GM12872 (cell line): ENCODE measurements around the gene HMGCR.

ENCODE experiments used
- TF ChIP-seq, protein P1 (sequence below): IDR thresholded peaks from 3 replicates; pipeline ENCODE4 v1.5.1; 2011; ENCODE audit warnings: low read depth, mild to moderate bottlenecking, low read length, moderate library complexity; ENCODE audit not compliant: insufficient read depth

The HMGCR gene

DNA sequence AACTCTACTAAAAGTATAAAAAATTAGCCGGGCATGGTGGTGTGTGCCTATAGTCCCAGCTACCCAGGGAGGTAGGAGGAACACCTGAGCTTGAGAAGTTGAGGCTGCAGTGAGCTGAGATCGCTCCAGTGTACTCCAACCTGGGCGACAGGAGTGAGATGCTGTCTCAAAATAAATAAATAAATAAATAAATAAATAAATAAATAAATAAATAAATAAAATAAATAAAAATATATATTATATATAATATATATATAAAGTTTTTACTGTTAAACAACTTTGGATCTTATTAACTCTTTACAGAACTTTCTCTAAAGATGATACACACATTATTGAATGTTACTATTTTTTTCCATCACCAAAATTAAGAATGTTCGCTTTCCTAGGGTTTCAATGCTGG, 38.4 kb downstream of the HMGCR start:
- TF ChIP-seq, protein P1, sequence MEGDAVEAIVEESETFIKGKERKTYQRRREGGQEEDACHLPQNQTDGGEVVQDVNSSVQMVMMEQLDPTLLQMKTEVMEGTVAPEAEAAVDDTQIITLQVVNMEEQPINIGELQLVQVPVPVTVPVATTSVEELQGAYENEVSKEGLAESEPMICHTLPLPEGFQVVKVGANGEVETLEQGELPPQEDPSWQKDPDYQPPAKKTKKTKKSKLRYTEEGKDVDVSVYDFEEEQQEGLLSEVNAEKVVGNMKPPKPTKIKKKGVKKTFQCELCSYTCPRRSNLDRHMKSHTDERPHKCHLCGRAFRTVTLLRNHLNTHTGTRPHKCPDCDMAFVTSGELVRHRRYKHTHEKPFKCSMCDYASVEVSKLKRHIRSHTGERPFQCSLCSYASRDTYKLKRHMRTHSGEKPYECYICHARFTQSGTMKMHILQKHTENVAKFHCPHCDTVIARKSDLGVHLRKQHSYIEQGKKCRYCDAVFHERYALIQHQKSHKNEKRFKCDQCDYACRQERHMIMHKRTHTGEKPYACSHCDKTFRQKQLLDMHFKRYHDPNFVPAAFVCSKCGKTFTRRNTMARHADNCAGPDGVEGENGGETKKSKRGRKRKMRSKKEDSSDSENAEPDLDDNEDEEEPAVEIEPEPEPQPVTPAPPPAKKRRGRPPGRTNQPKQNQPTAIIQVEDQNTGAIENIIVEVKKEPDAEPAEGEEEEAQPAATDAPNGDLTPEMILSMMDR = no peak

DNA sequence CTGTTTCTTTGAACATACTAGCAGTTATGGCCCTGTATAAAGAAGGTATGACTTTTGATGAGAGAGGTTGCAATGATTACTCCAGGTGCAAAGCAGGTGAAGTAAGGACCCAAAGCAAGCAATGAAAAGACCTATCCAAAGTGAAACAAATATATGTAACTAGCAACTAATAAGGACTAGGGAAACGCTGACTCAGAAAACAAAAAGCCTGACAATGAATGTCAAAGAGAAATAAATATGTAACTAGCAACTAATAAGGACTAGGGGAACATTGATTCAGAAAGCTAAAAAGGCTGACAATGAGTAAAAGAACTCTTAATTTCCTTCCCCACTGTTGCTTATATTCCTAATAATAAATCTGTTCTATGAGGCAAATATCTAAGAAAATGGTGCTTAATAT, 43.1 kb downstream of the HMGCR start:
- TF ChIP-seq, protein P1 = no peak

DNA sequence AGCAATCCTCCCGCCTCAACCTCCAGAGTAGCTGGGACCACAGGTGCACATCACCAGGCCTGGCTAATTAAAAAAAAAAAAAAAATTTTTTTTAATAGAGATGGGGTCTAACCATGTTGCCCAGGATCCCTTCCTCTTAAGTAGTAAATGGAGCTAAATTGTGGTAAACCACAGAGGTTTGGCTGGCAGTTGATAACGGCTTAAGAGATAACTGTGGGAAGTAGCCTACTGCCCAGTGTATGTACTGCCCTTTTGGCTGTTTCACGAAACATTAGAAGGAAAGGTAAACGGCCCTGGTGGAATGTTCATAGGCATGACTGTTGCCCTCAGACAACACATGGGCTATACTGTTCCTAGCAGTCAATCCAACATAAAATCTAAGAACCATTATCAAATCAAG, 44.4 kb downstream of the HMGCR start:
- TF ChIP-seq, protein P1 = no peak

DNA sequence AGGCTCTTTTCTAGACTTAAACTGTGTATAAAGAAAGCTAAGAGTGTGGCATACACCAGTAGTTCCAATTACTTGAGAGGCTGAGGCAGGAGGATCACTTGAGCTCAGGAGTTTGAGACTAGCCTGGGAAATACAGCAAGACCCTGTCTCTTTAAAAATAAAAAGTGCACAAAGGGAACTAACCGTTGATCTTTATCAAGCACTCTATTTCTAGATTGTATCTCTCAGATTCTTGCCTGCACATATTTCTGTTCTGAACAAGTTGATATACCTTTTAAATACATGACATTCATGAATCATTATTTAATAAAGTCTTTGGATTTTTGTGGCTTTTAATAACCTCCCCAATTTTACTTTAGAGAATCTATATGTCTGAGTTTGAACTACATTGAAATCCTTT, 47.2 kb downstream of the HMGCR start:
- TF ChIP-seq, protein P1 = no peak

DNA sequence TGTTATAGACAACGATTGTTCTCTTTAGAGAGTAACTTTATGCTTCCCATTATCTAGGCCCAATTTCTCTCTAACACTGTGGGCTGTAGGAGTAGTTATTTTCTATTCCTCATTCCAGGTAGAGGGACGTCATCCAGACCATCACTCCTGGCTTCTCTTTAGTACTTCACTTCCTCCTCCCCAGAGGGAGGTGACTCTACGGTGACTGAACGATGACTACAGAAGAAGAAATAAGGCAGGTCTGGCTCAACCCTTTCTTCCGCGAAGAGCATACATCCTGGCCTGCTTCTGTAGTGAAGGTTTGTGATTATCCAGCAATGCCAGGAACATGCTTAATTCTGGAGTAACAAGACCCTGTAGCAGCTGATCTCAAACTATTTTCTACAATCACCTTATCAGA, 50.8 kb downstream of the HMGCR start:
- TF ChIP-seq, protein P1 = no peak

DNA sequence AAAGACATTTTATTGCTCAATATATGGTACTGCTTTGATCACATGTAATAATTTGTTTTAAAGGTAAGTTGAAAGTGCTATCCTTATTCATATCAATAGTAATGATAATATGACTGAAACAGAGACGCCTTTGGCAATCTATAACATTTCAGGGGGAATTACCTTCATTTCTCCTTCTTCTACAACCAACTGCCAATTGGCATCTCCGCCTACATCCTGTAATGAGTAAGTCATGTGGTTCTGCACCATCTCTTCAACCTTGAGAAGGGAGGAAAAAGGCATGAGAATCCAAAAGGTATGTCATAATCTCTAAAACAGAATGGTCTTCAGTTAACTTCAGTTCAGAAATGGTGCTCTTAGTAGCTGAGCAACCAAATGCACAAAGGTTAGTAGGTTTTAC, 52.4 kb downstream of the HMGCR start:
- TF ChIP-seq, protein P1 = no peak

DNA sequence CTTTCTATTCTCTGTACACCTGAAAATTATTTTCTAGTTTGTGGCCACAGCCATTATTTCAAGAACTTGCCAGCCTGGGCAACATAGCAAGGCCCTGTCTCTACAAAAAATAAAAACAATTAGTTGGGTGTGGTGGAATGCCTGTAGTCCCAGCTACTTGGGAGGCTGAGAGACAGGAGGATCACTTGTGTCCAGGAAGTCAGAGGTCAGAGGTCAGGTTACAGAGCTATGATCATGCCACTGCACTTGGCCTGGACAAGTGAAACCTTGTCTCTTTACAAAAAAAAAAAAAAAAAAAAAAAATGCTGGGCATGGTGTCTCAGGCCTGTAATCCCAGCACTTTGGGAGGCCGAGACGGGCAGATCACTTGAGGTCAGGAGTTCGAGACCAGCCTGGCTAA, 58.3 kb downstream of the HMGCR start:
- TF ChIP-seq, protein P1 = no peak

DNA sequence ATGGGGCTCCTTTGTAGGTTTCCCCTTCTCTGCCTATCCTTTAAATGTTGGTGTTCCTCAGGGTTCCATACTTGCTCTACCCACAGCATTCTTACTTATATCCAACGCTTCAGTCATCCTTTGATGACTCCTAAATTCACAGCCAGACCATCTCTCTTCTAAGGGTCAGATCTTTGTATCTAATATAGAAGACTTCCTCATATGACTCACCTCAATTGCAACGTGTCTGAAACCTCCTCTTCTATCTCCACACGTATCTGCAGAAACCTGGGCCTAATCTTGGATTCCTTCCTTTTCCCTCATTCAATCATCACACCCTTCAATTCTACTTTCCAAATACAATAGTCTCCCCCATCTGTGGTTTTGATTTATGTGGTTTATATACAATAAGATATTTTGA, 68.3 kb downstream of the HMGCR start:
- TF ChIP-seq, protein P1 = no peak
